Panc1 (cell line): ENCODE results near the gene CLDN22.

Experiments
- CTCF ChIP-seq: fragments of 450-650 bp; IDR thresholded peaks from 2 replicates; pipeline ENCODE4 v1.5.1; 2017; ENCODE audit warnings: mild to moderate bottlenecking
- POLR2AphosphoS5 ChIP-seq: IDR thresholded peaks from 2 replicates; pipeline ENCODE4 v1.6.1; 2012; ENCODE audit warnings: mild to moderate bottlenecking, low read depth, low read length, moderate library complexity
- TCF7L2 ChIP-seq: IDR thresholded peaks from 2 replicates; pipeline ENCODE4 v1.6.1; 2011; ENCODE audit warnings: mild to moderate bottlenecking, low read depth, low read length, inconsistent platforms

GRCh38 chr4:183297675-183298074, 22.4 kb downstream of the CLDN22 start:
- TF ChIP-seq CTCF (no peak), POLR2AphosphoS5 (no peak), TCF7L2 (no peak)
